ENCODE measurements around the gene TOR2A. TPM values are rescaled to one million over a fixed set of nuclear protein-coding genes. Genes with fewer than 3 reads are reported as not detected.

The TOR2A gene
- total RNA-seq, 5 donors from 2014 or later (not counting 1 experiment from before 2014, with no cell fraction given) = 7.7 to 18.4 (median 15.5) TPM

DNA sequence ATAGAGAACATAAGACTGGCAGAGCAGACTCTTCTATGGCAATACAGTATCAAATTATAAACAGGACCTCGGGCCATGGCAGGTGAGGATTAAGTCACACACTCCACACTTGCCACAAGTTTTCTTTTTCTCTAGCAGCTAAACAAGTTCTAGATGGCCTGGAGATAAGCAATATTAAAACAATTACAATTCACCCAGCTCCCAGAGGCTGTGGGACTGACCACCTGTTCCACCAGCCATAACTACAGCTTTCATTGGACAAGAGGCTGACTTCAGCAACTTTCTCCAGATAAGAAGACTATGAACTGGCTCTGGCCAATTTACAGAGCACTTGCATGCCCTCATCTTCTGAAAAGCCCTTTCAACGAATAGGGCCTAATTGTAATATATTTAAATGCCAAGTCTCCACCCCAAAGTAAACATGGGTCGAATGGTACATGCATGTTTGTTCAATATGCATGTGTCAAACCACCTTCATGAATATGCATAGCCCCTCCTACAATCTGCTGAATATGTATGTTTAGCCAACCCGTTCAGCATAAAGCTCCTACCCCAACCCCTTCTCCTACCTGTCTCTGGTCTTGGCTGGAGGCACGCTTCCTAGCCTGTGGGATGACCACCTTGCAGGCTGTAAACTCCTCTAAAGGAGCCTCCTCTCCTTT is 34.4 kb downstream of the TOR2A start:
- ATAC-seq (replicated peaks in 1 of 4) (no peak), DNase-seq (no peak)
- H3K36me3 ChIP-seq (ENCODE audit: control insufficient read depth in 2 of 2, extremely low read depth in 1 of 2, insufficient read depth in 1 of 2, low read length in 1 of 2) = no peaks in the 10 kb centered on the region
- POLR2A ChIA-PET = no interaction called here
- peaks cover 3 to 11% of the 10 kb centered on the region in 2 experiments for H3K4me1 ChIP-seq (ENCODE audit: control insufficient read depth in 1 of 2, extremely low read depth in 1 of 2, insufficient read depth in 2 of 2, low read length in 2 of 2)
- H3K9me3 ChIP-seq = no peaks in the 10 kb centered on the region
- no peak overlapping the region for H3K4me3 ChIP-seq (ENCODE audit: control insufficient read depth in 1 of 2, extremely low read depth in 1 of 2, low read length in 1 of 2)
- H3K27me3 Mint-ChIP-seq = no peaks in the 10 kb centered on the region
- peak overlapping the region in 1 of 3 donors; percentile 79 for H3K4me3 Mint-ChIP-seq
- H3K27ac ChIP-seq (ENCODE audit: low read length) = no peak overlapping the region
- H3K27ac Mint-ChIP-seq = no peak overlapping the region
- CTCF ChIA-PET = no interaction called here
- H3K36me3 Mint-ChIP-seq = no peaks in the 10 kb centered on the region
- H3K9me3 Mint-ChIP-seq = no peaks in the 10 kb centered on the region
- H3K4me1 Mint-ChIP-seq = peaks cover 14 to 17% (median 14%) of the 10 kb centered on the region in 3 donors
- no peaks in the 10 kb centered on the region for H3K27me3 ChIP-seq (replicated peaks in 1 of 2; ENCODE audit: control insufficient read depth in 2 of 2, extremely low read depth in 1 of 2, insufficient read depth in 2 of 2, low read length in 1 of 2)
- WGBS (ENCODE audit: insufficient coverage) = 91% methylated on average over 4 of the region's 5 CpGs

DNA sequence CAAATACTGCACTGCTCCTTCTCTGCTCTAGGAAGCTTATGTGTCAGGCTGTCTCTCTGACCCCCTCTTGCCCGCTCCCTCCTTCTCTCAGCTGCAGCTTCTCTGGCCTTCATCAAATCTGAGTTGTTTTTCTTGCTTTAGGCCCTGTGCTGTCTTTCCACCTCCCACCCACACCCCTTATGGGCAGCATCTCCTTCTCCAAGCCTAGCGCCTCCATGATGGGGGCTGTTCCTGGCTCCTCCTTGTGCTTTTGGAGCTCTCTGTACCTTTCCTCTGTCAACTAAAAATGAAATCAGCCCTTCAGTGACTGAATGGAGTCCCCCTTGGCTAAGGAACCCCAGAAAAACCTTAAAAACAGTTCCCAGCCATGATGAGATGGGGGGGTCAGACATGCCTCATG is 35.0 kb downstream of the TOR2A start:
- WGBS (ENCODE audit: insufficient coverage) = 100% methylated on average over 1 of the region's 2 CpGs
- Histone ChIP-seq H3K27ac (ENCODE audit: low read length) (no peak overlapping the region), H3K27me3 (replicated peaks in 1 of 2; ENCODE audit: control insufficient read depth in 2 of 2, extremely low read depth in 1 of 2, insufficient read depth in 2 of 2, low read length in 1 of 2) (no peaks in the 10 kb centered on the region), H3K4me1 (ENCODE audit: control insufficient read depth in 1 of 2, extremely low read depth in 1 of 2, insufficient read depth in 2 of 2, low read length in 2 of 2) (peaks cover 3 to 11% of the 10 kb centered on the region in 2 experiments), H3K9me3 (no peaks in the 10 kb centered on the region), H3K4me3 (ENCODE audit: control insufficient read depth in 1 of 2, extremely low read depth in 1 of 2, low read length in 1 of 2) (no peak overlapping the region), H3K36me3 (ENCODE audit: control insufficient read depth in 2 of 2, extremely low read depth in 1 of 2, insufficient read depth in 1 of 2, low read length in 1 of 2) (no peaks in the 10 kb centered on the region)
- Mint-ChIP-seq H3K9me3 (no peaks in the 10 kb centered on the region), H3K27me3 (no peaks in the 10 kb centered on the region), H3K4me3 (peak overlapping the region in 1 of 3 donors; percentile 79), H3K27ac (peak overlapping the region in 1 of 2 donors; percentile 49), H3K36me3 (no peaks in the 10 kb centered on the region), H3K4me1 (peaks cover 14 to 17% (median 14%) of the 10 kb centered on the region in 3 donors)
- ATAC-seq (replicated peaks in 1 of 4) (no peak), DNase-seq (no peak)
- POLR2A ChIA-PET = interaction anchor here in 1 of 2 donors (0.6 kb wide), 1 partner anchor 86 kb away, joined by 4 read pairs; no protein-coding TSS in a partner anchor
- CTCF ChIA-PET = no interaction called here

DNA sequence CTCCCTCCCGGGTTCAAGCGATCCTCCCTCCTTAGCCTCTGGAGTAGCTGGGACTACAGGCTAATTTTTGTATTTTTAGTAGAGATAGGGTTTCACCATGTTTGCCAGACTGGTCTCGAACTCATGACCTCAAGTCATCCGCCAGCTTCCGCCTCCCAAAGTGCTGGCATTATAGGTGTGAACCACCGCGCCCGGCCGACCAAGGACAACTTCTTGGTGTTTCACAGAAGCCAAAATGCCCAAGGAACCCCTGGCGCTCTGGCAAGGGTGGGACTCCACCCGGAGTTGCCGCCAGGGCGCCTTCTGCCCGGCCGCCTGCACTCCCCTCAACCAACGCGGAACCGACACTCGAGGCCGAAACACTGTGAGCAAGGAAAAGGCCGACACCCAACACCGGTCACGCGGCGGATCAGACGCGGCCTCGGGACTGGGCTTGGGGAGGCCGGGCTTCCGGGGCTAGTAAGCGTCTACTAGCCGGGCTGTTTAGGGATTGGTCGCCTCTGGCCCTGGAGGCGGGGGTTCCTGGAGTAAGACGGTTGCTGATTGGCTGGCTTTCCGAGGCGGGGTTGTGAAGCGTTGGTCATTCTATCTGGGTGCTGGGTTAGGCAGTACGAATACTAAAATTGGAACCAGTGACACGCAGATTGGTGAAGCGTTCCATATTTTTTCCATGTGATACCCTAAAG is 36.0 kb downstream of the TOR2A start:
- Mint-ChIP-seq H3K27ac (peak overlapping the region; percentile 73 to 78), H3K9me3 (no peaks in the 10 kb centered on the region), H3K36me3 (no peaks in the 10 kb centered on the region), H3K27me3 (no peaks in the 10 kb centered on the region), H3K4me3 (peak overlapping the region; percentile 72 to 81 (median 79)), H3K4me1 (peaks cover 14 to 17% (median 14%) of the 10 kb centered on the region in 3 donors)
- POLR2A ChIA-PET = interaction anchor here in 1 of 2 donors (0.6 kb wide), 1 partner anchor 87 kb away, joined by 4 read pairs; no protein-coding TSS in a partner anchor
- peak; percentile 59 to 89 (median 78) for DNase-seq
- no peaks in the 10 kb centered on the region for H3K27me3 ChIP-seq (replicated peaks in 1 of 2; ENCODE audit: control insufficient read depth in 2 of 2, extremely low read depth in 1 of 2, insufficient read depth in 2 of 2, low read length in 1 of 2)
- H3K4me3 ChIP-seq (ENCODE audit: control insufficient read depth in 1 of 2, extremely low read depth in 1 of 2, low read length in 1 of 2) = peak overlapping the region; percentile 47 to 52
- peak; percentile 94 to 99 (median 98) for ATAC-seq (replicated peaks in 1 of 4)
- no peaks in the 10 kb centered on the region for H3K9me3 ChIP-seq
- H3K27ac ChIP-seq (ENCODE audit: low read length) = peak overlapping the region; percentile 50
- CTCF ChIA-PET = no interaction called here
- H3K36me3 ChIP-seq (ENCODE audit: control insufficient read depth in 2 of 2, extremely low read depth in 1 of 2, insufficient read depth in 1 of 2, low read length in 1 of 2) = no peaks in the 10 kb centered on the region
- 15% methylated on average over 39 of the region's 41 CpGs for WGBS (ENCODE audit: insufficient coverage)
- peaks cover 3 to 11% of the 10 kb centered on the region in 2 experiments for H3K4me1 ChIP-seq (ENCODE audit: control insufficient read depth in 1 of 2, extremely low read depth in 1 of 2, insufficient read depth in 2 of 2, low read length in 2 of 2)

DNA sequence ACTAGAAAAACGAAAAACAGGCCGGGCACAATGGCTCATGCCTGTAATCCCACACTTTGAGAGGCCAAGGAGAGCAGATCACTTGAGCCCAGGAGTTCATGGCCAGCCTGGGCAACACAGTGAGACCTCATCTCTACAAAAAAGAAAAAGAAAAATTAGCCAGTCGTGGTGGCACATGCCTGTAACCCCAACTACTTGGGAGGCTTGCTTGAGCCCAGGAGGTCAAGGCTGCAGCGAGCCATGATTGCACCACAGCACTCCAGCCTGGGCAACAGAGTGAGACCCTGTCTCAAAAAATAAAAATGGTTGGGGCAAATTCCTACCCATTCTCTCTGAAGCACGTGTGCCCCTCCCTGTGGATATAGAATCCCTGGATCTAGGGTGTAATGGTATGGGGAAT is 36.7 kb downstream of the TOR2A start:
- H3K4me3 Mint-ChIP-seq = peak overlapping the region; percentile 22 to 79 (median 54)
- no peaks in the 10 kb centered on the region for H3K27me3 Mint-ChIP-seq
- POLR2A ChIA-PET = no interaction called here
- Histone ChIP-seq H3K27ac (ENCODE audit: low read length) (no peak overlapping the region), H3K4me1 (ENCODE audit: control insufficient read depth in 1 of 2, extremely low read depth in 1 of 2, insufficient read depth in 2 of 2, low read length in 2 of 2) (peaks cover 3 to 11% of the 10 kb centered on the region in 2 experiments), H3K36me3 (ENCODE audit: control insufficient read depth in 2 of 2, extremely low read depth in 1 of 2, insufficient read depth in 1 of 2, low read length in 1 of 2) (peaks cover 0 to 2% of the 10 kb centered on the region in 2 donors), H3K4me3 (ENCODE audit: control insufficient read depth in 1 of 2, extremely low read depth in 1 of 2, low read length in 1 of 2) (no peak overlapping the region), H3K27me3 (replicated peaks in 1 of 2; ENCODE audit: control insufficient read depth in 2 of 2, extremely low read depth in 1 of 2, insufficient read depth in 2 of 2, low read length in 1 of 2) (no peaks in the 10 kb centered on the region), H3K9me3 (no peaks in the 10 kb centered on the region)
- H3K36me3 Mint-ChIP-seq = peaks cover 5% of the 10 kb centered on the region
- DNase-seq = no peak
- H3K4me1 Mint-ChIP-seq = peaks cover 14 to 17% (median 14%) of the 10 kb centered on the region in 3 donors
- H3K9me3 Mint-ChIP-seq = no peaks in the 10 kb centered on the region
- ATAC-seq (replicated peaks in 1 of 4) = no peak
- CTCF ChIA-PET = no interaction called here
- H3K27ac Mint-ChIP-seq = peak overlapping the region; percentile 36 to 48
- WGBS (ENCODE audit: insufficient coverage) = 96% methylated on average over 4 of the region's 5 CpGs

DNA sequence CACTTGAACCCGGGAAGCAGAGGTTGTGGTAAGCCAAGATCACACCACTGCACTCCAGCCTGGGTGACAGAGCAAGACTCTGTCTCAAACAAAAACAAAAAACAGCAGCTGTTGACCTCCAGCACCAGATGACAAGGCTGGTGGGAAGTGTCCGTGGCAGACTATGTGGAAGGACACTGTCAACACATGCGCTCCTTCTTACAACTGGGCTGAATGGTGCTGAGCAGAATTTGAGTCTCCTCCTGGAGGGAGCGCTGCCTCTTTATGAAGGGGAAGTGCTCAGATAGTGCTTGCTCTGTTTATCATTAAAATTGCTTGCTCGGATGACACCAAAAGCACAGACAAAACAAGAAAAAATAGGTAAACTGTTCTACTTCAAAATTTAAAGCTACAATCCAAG is 37.5 kb downstream of the TOR2A start:
- H3K36me3 Mint-ChIP-seq = peaks cover 5% of the 10 kb centered on the region
- H3K27me3 Mint-ChIP-seq = no peaks in the 10 kb centered on the region
- no peaks in the 10 kb centered on the region for H3K27me3 ChIP-seq (replicated peaks in 1 of 2; ENCODE audit: control insufficient read depth in 2 of 2, extremely low read depth in 1 of 2, insufficient read depth in 2 of 2, low read length in 1 of 2)
- peaks cover 14 to 17% (median 14%) of the 10 kb centered on the region in 3 donors for H3K4me1 Mint-ChIP-seq
- POLR2A ChIA-PET = no interaction called here
- no peak overlapping the region for H3K4me3 ChIP-seq (ENCODE audit: control insufficient read depth in 1 of 2, extremely low read depth in 1 of 2, low read length in 1 of 2)
- H3K36me3 ChIP-seq (ENCODE audit: control insufficient read depth in 2 of 2, extremely low read depth in 1 of 2, insufficient read depth in 1 of 2, low read length in 1 of 2) = peaks cover 0 to 3% of the 10 kb centered on the region in 2 donors
- no peak for DNase-seq
- no peak overlapping the region for H3K27ac ChIP-seq (ENCODE audit: low read length)
- 83% methylated on average over 1 of the region's 5 CpGs for WGBS (ENCODE audit: insufficient coverage)
- H3K9me3 ChIP-seq = no peaks in the 10 kb centered on the region
- H3K9me3 Mint-ChIP-seq = no peaks in the 10 kb centered on the region
- H3K27ac Mint-ChIP-seq = no peak overlapping the region
- peak overlapping the region in 2 of 3 donors; percentile 22 to 54 for H3K4me3 Mint-ChIP-seq
- CTCF ChIA-PET = no interaction called here
- no peak for ATAC-seq (replicated peaks in 1 of 4)
- H3K4me1 ChIP-seq (ENCODE audit: control insufficient read depth in 1 of 2, extremely low read depth in 1 of 2, insufficient read depth in 2 of 2, low read length in 2 of 2) = peaks cover 3 to 11% of the 10 kb centered on the region in 2 experiments

DNA sequence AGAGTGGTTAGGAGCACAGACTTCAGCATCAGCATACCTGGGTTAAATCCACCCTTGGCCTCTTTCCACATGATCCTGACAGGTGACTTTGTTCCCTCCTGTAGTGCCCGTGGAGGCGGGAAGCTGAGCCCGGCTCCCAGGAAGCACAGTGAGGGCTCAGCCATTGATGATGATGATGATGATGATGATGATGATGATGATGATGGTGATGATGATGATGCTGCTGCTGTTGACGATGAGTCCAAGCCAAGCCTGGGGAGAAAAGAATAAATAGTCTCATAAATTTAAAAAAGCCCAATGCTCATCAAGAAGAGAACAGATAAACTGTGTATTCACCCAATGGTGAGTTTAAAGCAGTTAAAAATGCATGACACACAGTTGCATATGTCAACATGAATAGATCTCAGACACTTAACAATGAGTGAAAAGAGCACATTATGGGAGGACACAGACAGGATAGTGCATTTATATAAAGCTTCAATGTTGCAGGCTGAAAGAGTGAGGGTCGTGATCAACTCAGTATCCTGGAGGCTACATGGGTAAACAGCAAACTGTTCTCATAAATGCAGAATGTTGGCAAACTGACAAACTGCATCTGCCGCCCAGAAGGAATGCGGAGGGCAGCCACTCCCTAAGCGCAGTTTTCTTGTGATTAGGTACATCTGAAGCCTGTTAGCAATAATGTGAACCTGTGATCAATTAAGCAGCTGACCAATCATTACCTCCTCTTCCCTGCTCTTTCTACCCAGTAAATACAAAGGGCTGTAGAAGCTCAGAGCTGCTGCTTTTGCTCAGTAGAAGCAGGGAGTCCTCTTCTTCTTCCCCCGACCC is 40.0 kb downstream of the TOR2A start:
- no peak for DNase-seq
- Mint-ChIP-seq H3K27me3 (no peaks in the 10 kb centered on the region), H3K27ac (no peak overlapping the region), H3K4me3 (no peak overlapping the region), H3K36me3 (peaks cover 13% of the 10 kb centered on the region), H3K4me1 (peaks cover 10 to 14% (median 11%) of the 10 kb centered on the region in 3 donors), H3K9me3 (no peaks in the 10 kb centered on the region)
- Histone ChIP-seq H3K36me3 (ENCODE audit: control insufficient read depth in 2 of 2, extremely low read depth in 1 of 2, insufficient read depth in 1 of 2, low read length in 1 of 2) (peaks cover 0 to 3% of the 10 kb centered on the region in 2 donors), H3K27ac (ENCODE audit: low read length) (no peak overlapping the region), H3K27me3 (replicated peaks in 1 of 2; ENCODE audit: control insufficient read depth in 2 of 2, extremely low read depth in 1 of 2, insufficient read depth in 2 of 2, low read length in 1 of 2) (no peaks in the 10 kb centered on the region), H3K4me1 (ENCODE audit: control insufficient read depth in 1 of 2, extremely low read depth in 1 of 2, insufficient read depth in 2 of 2, low read length in 2 of 2) (peaks cover 3 to 11% of the 10 kb centered on the region in 2 experiments), H3K4me3 (ENCODE audit: control insufficient read depth in 1 of 2, extremely low read depth in 1 of 2, low read length in 1 of 2) (no peak overlapping the region), H3K9me3 (no peaks in the 10 kb centered on the region)
- ChIA-PET POLR2A (interaction anchor here in 1 of 2 donors (0.6 kb wide), 1 partner anchor 9 kb away, joined by 3 read pairs; no protein-coding TSS in a partner anchor), CTCF (no interaction called here)
- ATAC-seq (replicated peaks in 1 of 4) = no peak
- WGBS (ENCODE audit: insufficient coverage) = 95% methylated on average over 4 of the region's 9 CpGs
